OCI-LY1 (cell line): ENCODE results near the gene LITAFD.

ENCODE experiments used
- H2AFZ ChIP-seq: fragments of 200-600 bp; sonication (generic), shearing (Covaris generic); 2 replicates; pipeline ENCODE4 v1.6.0; 2014; ENCODE audit warnings: antibody characterized with exemption, mild to moderate bottlenecking, low read length
- H3F3A ChIP-seq: fragments of 200-600 bp; sonication (generic), shearing (Covaris generic); 2 replicates; pipeline ENCODE4 v1.6.0; 2014; ENCODE audit warnings: mild to moderate bottlenecking, antibody characterized with exemption, low read length, moderate library complexity; ENCODE audit not compliant: insufficient read depth
- H3K27ac ChIP-seq: fragments of 200-600 bp; sonication (generic); 2 replicates; pipeline ENCODE4 v1.5.1; 2014; ENCODE audit warnings: low read length, mixed run types, mild to moderate bottlenecking, low read depth; ENCODE audit not compliant: poor library complexity, severe bottlenecking
- H3K27me3 ChIP-seq: fragments of 200-600 bp; sonication (generic); 2 replicates; pipeline ENCODE4 v1.6.0; 2014; ENCODE audit warnings: antibody characterized with exemption, mild to moderate bottlenecking, low read length, moderate library complexity; ENCODE audit not compliant: insufficient read depth
- H3K36me3 ChIP-seq: fragments of 200-600 bp; sonication (generic); 2 replicates; pipeline ENCODE4 v1.6.1; 2014; ENCODE audit warnings: mild to moderate bottlenecking, antibody characterized with exemption, low read length, moderate library complexity, mixed read lengths; ENCODE audit not compliant: insufficient read depth
- H3K4me1 ChIP-seq: fragments of 200-600 bp; sonication (generic); 2 replicates; pipeline ENCODE4 v1.5.1; 2014; ENCODE audit warnings: mild to moderate bottlenecking, low read length, moderate library complexity; ENCODE audit not compliant: insufficient read depth, severe bottlenecking
- H3K4me2 ChIP-seq: fragments of 200-600 bp; sonication (generic), shearing (Covaris generic); 2 replicates; pipeline ENCODE4 v1.6.1; 2014; ENCODE audit warnings: low read length
- H3K4me3 ChIP-seq: fragments of 200-600 bp; sonication (generic); 2 replicates; pipeline ENCODE4 v1.5.1; 2014; ENCODE audit warnings: low read length, low read depth, mild to moderate bottlenecking, mixed read lengths; ENCODE audit not compliant: poor library complexity, severe bottlenecking
- H3K79me2 ChIP-seq: fragments of 200-600 bp; shearing (Covaris generic); 2 replicates; pipeline ENCODE4 v1.6.1; 2016; ENCODE audit warnings: mixed run types, low read length, mixed read lengths; ENCODE audit not compliant: insufficient read depth
- H3K9ac ChIP-seq: fragments of 200-600 bp; sonication (generic), shearing (Covaris generic); 2 replicates; pipeline ENCODE4 v1.6.1; 2014; ENCODE audit warnings: mild to moderate bottlenecking, low read length, mixed read lengths
- H3K9me2 ChIP-seq: fragments of 200-600 bp; sonication (generic), shearing (Covaris generic); 2 replicates; pipeline ENCODE4 v1.6.1; 2014; ENCODE audit warnings: low read depth, mild to moderate bottlenecking, low read length, mixed read lengths
- H3K9me3 ChIP-seq: fragments of 200-600 bp; shearing (Covaris generic); 2 replicates; pipeline ENCODE4 v1.6.1; 2014; ENCODE audit warnings: low read length, mixed read lengths
- H4K20me1 ChIP-seq: fragments of 200-600 bp; sonication (generic), shearing (Covaris generic); 2 replicates; pipeline ENCODE4 v1.6.0; 2016; ENCODE audit warnings: mild to moderate bottlenecking, low read length; ENCODE audit not compliant: insufficient read depth
- EZH2 ChIP-seq: fragments of 200-600 bp; sonication (generic), shearing (Covaris generic); IDR thresholded peaks from 2 replicates; pipeline ENCODE4 v1.8.0; 2017; ENCODE audit warnings: borderline replicate concordance, mixed run types, mild to moderate bottlenecking, antibody characterized with exemption, low read length, moderate library complexity, mixed read lengths
- TF ChIP-seq, protein P1 (sequence below): fragments of 200-600 bp; sonication (generic), shearing (Covaris generic); IDR thresholded peaks from 2 replicates; pipeline ENCODE4 v1.5.1; 2017; ENCODE audit warnings: mild to moderate bottlenecking, antibody characterized with exemption, low read length, moderate library complexity, mixed read lengths

Gene LITAFD

DNA sequence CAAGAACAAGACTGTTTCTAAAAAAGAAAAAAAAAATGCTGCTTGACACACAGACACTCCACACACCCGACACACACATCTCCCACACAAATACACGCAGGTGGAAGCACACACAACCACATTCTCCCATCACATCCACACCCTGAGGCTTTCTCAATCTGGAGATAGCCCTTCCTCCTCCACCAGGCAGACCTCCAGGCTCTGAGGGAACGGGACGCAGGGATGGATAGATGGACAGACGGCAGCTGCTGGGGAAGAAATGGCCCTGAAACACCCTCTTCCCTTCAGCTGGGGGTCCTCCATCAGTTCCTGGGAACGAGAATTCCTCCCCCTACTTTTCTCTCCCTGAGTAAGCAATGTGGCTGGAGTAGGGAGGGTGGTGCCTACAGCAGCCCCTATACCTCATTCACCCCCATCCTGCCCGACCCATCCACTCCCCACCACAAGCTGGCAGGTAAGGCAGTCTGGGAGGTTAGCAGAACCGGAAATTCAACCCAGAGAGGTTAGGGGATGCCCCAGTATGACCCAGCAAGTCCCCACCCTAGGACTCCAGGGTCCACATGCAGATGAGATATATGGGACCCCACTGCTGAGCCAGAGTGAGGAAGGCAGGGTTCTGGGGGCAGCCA, 4.1 kb upstream of the LITAFD start:
- H3K4me1 ChIP-seq: peaks cover 4% of the 10 kb centered on the region
- H3K4me2 ChIP-seq: no peak overlapping the region

DNA sequence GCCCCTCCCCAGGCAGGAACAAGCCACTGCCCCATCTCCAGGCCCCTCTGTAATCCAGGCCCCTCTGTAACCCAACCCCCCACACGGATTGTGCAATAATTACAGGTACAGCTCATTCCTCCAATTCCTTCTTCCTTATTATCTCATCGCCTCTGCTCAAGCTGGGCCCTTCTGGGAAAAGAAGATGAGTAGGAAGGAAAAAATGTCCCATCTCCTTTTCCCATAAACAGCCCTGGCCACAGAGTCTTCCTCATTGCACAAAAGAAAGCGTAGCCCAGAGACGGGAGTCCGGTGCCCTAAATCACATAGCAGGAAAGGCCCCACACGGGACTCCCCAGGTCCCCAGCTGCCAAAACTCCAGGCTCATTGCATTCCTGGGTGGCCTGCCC, 3.6 kb upstream of the LITAFD start:
- Histone ChIP-seq H4K20me1 (no peaks in the 10 kb centered on the region), H3K9ac (no peak overlapping the region), H3K4me2 (no peak overlapping the region), H3K9me2 (no peaks in the 10 kb centered on the region), H3K4me3 (no peak overlapping the region), H3K36me3 (no peaks in the 10 kb centered on the region), H3K79me2 (no peaks in the 10 kb centered on the region), H3K27ac (no peak overlapping the region), H3F3A (no peaks in the 10 kb centered on the region), H3K9me3 (no peaks in the 10 kb centered on the region), H2AFZ (no peak overlapping the region), H3K4me1 (peaks cover 4% of the 10 kb centered on the region), H3K27me3 (no peaks in the 10 kb centered on the region)
- TF ChIP-seq, protein P1, sequence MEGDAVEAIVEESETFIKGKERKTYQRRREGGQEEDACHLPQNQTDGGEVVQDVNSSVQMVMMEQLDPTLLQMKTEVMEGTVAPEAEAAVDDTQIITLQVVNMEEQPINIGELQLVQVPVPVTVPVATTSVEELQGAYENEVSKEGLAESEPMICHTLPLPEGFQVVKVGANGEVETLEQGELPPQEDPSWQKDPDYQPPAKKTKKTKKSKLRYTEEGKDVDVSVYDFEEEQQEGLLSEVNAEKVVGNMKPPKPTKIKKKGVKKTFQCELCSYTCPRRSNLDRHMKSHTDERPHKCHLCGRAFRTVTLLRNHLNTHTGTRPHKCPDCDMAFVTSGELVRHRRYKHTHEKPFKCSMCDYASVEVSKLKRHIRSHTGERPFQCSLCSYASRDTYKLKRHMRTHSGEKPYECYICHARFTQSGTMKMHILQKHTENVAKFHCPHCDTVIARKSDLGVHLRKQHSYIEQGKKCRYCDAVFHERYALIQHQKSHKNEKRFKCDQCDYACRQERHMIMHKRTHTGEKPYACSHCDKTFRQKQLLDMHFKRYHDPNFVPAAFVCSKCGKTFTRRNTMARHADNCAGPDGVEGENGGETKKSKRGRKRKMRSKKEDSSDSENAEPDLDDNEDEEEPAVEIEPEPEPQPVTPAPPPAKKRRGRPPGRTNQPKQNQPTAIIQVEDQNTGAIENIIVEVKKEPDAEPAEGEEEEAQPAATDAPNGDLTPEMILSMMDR: no peak
- TF ChIP-seq EZH2: no peak

More for the DNA sequence above, 4.1 kb upstream of the LITAFD start:
- H3K79me2 ChIP-seq: no peaks in the 10 kb centered on the region
- no peak overlapping the region for H2AFZ ChIP-seq
- H3K4me3 ChIP-seq: no peak overlapping the region
- H3K27me3 ChIP-seq: no peaks in the 10 kb centered on the region
- H3K9me2 ChIP-seq: no peaks in the 10 kb centered on the region
- H3K9me3 ChIP-seq: no peaks in the 10 kb centered on the region
- TF ChIP-seq, protein P1: no peak
- no peak for TF ChIP-seq EZH2
- H3F3A ChIP-seq: no peaks in the 10 kb centered on the region
- no peak overlapping the region for H3K9ac ChIP-seq
- no peaks in the 10 kb centered on the region for H4K20me1 ChIP-seq
- H3K27ac ChIP-seq: no peak overlapping the region
- no peaks in the 10 kb centered on the region for H3K36me3 ChIP-seq

- no peak overlapping the region for H2AFZ ChIP-seq
- H3K4me2 ChIP-seq: no peak overlapping the region
- TF ChIP-seq, protein P1: no peak
- no peak for TF ChIP-seq EZH2
- H4K20me1 ChIP-seq: no peaks in the 10 kb centered on the region
- H3K27ac ChIP-seq: no peak overlapping the region
- no peaks in the 10 kb centered on the region for H3F3A ChIP-seq
- H3K27me3 ChIP-seq: no peaks in the 10 kb centered on the region
- no peaks in the 10 kb centered on the region for H3K9me3 ChIP-seq
- no peaks in the 10 kb centered on the region for H3K79me2 ChIP-seq
- no peaks in the 10 kb centered on the region for H3K9me2 ChIP-seq
- peaks cover 7% of the 10 kb centered on the region for H3K4me1 ChIP-seq
- no peaks in the 10 kb centered on the region for H3K36me3 ChIP-seq
- H3K4me3 ChIP-seq: no peak overlapping the region
- H3K9ac ChIP-seq: no peak overlapping the region
Observed at GRCh38 chr16:8880839-8881510, 1.2 kb upstream of the LITAFD start.
